ENCODE measurements around the gene CFAP157.

CFAP157 gene

DNA sequence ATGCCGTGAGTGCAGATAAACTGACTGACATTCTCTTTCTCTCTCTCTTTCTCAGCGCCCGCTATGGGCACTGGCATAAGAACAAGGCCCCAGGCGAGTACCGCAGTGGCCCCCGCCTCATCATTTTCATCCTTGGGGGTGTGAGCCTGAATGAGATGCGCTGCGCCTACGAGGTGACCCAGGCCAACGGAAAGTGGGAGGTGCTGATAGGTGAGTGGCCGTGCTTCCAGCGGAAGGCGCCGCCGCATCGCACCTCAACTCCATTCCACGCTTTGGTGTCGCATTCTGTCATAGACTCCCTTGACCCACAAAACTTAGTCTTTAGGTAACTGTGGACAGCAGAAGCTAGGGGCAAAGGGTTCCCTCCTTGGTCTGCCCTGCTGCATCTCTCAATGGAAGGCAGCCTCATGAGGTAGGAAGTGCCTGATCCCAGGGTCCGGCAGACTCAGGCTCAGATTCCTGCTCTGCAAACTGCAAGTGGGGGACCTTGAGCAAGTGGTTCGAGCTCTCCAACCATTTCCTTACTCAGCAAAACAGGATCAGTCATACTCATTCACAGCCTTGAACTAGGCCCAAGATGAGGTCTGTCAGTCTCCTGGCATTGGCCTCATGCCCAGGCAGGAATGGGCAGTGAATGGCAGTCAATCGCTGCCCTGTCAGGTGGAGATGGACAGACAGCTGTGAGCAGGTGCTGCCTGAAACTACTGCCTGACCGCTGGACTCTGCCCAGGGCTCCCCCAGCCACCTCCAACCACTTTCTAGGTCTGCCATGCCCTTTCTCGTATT lies 24.2 kb upstream of the CFAP157 start:
- TF ChIP-seq ZNF274 (IDR thresholded peaks at IDR 0.05; ENCODE audit: low read depth, low read length) = no peak
- H3K4me3 ChIP-seq (ENCODE audit: low read length) = no peak overlapping the region

DNA sequence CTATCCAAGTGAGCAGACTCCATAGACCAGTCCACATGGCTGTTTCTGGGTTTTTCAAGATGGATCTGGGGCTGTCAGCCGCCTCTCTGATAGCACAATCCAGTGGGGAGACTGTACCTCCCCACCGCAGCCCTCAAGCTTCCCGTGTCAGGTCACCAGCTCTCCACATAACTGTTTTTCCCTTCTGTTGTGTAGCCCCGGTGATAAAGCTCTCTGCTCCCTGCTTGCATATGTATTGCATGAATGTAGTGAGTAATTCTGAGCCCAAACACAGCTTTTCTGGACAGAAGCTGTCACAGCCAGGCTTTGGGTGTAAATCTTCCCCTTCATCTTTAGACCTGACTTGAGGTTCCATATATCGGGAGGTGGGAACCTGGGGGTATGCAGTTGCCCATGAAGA lies 23.1 kb upstream of the CFAP157 start:
- no peak for TF ChIP-seq ZNF274 (IDR thresholded peaks at IDR 0.05; ENCODE audit: low read depth, low read length)
- H3K4me3 ChIP-seq (ENCODE audit: low read length) = no peak overlapping the region

DNA sequence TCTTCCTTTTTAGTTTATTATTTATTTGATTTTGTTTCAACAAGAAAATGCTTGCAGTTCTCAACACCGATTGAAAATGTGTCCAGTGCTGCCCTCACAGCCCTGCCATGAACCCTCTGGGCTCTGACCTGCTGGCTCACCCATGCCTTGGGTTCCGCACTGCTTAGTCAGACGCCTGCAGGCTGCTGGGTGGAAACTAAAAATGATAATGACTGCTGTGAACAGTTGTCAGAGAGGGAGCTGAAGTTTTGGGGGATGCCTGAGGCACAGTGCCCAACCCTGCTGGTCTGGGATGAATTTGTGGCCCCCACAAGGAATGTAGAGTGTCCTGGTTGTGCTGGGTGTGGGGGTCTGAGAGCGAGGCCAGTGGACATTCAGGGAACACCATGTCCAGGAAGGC lies 22.2 kb upstream of the CFAP157 start:
- H3K4me3 ChIP-seq (ENCODE audit: low read length) = no peak overlapping the region
- TF ChIP-seq ZNF274 (IDR thresholded peaks at IDR 0.05; ENCODE audit: low read depth, low read length) = no peak

DNA sequence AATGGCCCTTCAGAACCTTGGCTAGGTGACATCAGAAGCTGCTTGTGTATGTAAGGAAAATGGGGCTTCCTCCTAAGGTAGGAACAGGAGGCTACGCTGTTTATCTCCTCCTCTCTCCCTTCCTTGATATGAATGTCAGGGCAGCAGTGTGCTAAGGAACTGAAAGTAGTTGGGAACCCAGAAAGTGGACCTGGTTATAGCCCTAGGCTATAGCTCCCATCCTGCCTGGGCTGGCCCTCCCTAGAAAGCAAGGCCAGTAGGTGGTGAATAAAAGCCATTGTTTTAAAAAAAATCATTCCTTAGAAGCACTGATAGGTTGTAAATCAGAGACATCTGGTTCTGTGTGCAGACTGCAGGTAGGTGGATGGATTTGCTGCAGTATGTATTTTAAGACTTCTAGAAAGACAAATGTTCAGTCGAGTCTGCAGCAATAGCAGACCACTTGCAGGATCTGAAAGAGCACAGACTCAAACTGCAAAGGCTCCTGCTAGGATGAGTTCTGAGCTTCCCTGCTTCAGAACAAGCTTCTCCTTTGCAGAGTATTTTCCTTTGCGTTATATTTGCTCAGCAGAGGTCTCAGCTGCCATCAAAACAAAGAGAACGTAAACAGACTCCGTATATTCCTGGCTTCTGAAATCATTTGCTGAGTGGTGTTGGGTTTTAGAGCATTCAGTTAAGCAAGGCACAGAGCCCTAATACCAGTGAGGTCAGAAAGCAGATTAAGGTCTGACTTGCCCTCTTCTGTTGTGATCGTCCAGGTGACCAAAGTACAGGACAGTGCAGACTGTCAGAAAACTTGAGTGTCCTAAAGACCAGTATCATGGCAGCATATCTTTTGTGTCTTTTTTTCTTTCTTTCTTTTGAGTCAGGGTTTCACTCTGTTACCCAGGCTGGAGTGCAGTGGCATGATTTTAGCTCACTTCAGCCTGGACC lies 20.1 kb upstream of the CFAP157 start:
- TF ChIP-seq ZNF274 (IDR thresholded peaks at IDR 0.05; ENCODE audit: low read depth, low read length) = no peak
- H3K4me3 ChIP-seq (ENCODE audit: low read length) = no peak overlapping the region

DNA sequence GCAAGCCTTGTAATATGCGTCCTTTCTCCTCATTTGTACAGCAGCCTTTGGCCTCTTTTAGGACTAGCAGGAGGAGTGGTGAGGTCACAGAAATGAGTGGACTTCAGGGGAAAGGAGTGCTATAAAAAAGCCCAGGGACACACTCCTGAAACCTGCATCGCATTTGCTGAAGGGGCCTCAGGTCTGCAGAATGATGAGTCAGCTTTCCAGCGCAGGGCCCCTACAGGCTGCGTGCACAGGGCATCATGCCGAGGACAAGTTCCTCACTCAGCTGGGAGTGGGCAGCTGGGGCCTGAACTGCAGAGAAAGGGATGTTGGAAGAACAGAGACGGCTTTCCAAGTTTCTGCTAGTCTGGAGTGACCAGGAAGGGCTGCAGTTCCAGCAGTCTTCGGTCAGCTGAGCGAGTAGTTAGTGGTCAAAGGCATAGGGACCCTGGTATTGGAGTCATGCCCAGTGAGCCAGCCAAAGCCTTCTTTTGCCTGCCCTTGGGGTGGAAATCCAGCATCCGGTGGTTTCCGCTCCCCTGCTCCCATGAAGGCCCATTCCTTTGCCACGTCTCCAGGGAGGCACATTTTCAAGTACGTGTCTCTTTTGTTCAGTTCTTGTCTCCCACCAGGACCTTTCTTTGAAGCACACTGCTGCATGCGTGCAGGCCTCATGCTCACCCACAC lies 17.3 kb upstream of the CFAP157 start:
- H3K4me3 ChIP-seq (ENCODE audit: low read length) = no peak overlapping the region
- no peak for TF ChIP-seq ZNF274 (IDR thresholded peaks at IDR 0.05; ENCODE audit: low read depth, low read length)

GRCh38 chr9:127690735-127691134 lies 16.1 kb upstream of the CFAP157 start:
- H3K4me3 ChIP-seq (ENCODE audit: low read length) = no peak overlapping the region
- no peak for TF ChIP-seq ZNF274 (IDR thresholded peaks at IDR 0.05; ENCODE audit: low read depth, low read length)

- H3K4me3 ChIP-seq (ENCODE audit: low read length) = no peak overlapping the region
- no peak for TF ChIP-seq ZNF274 (IDR thresholded peaks at IDR 0.05; ENCODE audit: low read depth, low read length)
Observed at GRCh38 chr9:127692071-127692470, 14.7 kb upstream of the CFAP157 start.

GRCh38 chr9:127693143-127693542 lies 13.6 kb upstream of the CFAP157 start:
- TF ChIP-seq ZNF274 (IDR thresholded peaks at IDR 0.05; ENCODE audit: low read depth, low read length) = no peak
- no peak overlapping the region for H3K4me3 ChIP-seq (ENCODE audit: low read length)

- no peak for TF ChIP-seq ZNF274 (IDR thresholded peaks at IDR 0.05; ENCODE audit: low read depth, low read length)
- H3K4me3 ChIP-seq (ENCODE audit: low read length) = no peak overlapping the region
Observed at GRCh38 chr9:127693697-127694096, 13.1 kb upstream of the CFAP157 start.

GRCh38 chr9:127694890-127695720 lies 11.7 kb upstream of the CFAP157 start:
- no peak overlapping the region for H3K4me3 ChIP-seq (ENCODE audit: low read length)
- TF ChIP-seq ZNF274 (IDR thresholded peaks at IDR 0.05; ENCODE audit: low read depth, low read length) = no peak

DNA sequence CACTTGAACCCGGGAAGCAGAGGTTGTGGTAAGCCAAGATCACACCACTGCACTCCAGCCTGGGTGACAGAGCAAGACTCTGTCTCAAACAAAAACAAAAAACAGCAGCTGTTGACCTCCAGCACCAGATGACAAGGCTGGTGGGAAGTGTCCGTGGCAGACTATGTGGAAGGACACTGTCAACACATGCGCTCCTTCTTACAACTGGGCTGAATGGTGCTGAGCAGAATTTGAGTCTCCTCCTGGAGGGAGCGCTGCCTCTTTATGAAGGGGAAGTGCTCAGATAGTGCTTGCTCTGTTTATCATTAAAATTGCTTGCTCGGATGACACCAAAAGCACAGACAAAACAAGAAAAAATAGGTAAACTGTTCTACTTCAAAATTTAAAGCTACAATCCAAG lies 9.2 kb upstream of the CFAP157 start:
- no peak overlapping the region for H3K4me3 ChIP-seq (ENCODE audit: low read length)
- no peak for TF ChIP-seq ZNF274 (IDR thresholded peaks at IDR 0.05; ENCODE audit: low read depth, low read length)

DNA sequence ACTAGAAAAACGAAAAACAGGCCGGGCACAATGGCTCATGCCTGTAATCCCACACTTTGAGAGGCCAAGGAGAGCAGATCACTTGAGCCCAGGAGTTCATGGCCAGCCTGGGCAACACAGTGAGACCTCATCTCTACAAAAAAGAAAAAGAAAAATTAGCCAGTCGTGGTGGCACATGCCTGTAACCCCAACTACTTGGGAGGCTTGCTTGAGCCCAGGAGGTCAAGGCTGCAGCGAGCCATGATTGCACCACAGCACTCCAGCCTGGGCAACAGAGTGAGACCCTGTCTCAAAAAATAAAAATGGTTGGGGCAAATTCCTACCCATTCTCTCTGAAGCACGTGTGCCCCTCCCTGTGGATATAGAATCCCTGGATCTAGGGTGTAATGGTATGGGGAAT lies 8.4 kb upstream of the CFAP157 start:
- no peak for TF ChIP-seq ZNF274 (IDR thresholded peaks at IDR 0.05; ENCODE audit: low read depth, low read length)
- no peak overlapping the region for H3K4me3 ChIP-seq (ENCODE audit: low read length)

GRCh38 chr9:127698985-127699670 lies 7.7 kb upstream of the CFAP157 start:
- H3K4me3 ChIP-seq (ENCODE audit: low read length) = no peak overlapping the region; the same call in 1 of the 2 replicates
- no peak for TF ChIP-seq ZNF274 (IDR thresholded peaks at IDR 0.05; ENCODE audit: low read depth, low read length)
